ENCODE data around the gene FGL2. TPM values are rescaled to one million over a fixed set of nuclear protein-coding genes. Genes with fewer than 3 reads are reported as not detected.
"Not testable (repeated sequence)": the region's sequence is repeated elsewhere in the genome, so short reads cannot be mapped to it uniquely, and the experiment has no call there.

Gene FGL2
- total RNA-seq, 1 donor from 2014 or later, result not detected

DNA sequence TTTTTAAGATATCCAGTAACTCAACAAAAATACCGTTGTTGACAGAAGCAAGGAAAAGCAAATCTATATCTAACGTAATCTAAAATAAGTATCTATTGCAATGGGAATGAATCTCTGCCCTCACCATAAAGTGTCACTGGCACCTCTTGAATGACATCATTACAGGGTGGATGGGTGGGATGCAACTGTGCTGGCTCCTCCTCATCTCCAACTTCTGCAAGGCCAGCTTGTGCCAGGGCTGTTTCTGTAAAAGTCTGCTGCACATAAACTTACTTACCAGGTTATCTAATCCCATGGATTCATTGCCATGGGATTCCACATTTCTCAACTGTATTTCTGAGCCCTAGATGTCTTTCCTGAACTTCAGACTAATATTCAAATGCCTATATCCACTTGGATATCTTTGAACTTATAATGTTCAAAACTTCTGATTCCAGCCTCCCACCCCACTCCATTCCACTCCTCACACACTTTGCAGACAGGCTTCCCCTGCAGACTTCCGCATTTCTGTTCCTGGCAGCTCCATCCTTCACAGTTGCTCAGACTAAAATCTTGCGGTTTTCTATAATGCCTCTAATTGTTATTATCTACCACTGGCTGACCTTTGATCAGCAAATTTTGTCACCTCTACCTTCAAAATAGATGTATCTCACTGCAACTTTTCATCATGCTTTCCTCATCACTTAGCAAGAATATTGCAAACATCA lies 10.7 kb downstream of the FGL2 start:
- TF ChIP-seq, protein P1, sequence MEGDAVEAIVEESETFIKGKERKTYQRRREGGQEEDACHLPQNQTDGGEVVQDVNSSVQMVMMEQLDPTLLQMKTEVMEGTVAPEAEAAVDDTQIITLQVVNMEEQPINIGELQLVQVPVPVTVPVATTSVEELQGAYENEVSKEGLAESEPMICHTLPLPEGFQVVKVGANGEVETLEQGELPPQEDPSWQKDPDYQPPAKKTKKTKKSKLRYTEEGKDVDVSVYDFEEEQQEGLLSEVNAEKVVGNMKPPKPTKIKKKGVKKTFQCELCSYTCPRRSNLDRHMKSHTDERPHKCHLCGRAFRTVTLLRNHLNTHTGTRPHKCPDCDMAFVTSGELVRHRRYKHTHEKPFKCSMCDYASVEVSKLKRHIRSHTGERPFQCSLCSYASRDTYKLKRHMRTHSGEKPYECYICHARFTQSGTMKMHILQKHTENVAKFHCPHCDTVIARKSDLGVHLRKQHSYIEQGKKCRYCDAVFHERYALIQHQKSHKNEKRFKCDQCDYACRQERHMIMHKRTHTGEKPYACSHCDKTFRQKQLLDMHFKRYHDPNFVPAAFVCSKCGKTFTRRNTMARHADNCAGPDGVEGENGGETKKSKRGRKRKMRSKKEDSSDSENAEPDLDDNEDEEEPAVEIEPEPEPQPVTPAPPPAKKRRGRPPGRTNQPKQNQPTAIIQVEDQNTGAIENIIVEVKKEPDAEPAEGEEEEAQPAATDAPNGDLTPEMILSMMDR (conservative IDR thresholded peaks at IDR 0.05; ENCODE audit: low read depth, low read length), result no peak
- no peak for DNase-seq (ENCODE audit: low read depth)
- H3K4me3 ChIP-seq (ENCODE audit: low read depth, low read length), result no peak overlapping the region

DNA sequence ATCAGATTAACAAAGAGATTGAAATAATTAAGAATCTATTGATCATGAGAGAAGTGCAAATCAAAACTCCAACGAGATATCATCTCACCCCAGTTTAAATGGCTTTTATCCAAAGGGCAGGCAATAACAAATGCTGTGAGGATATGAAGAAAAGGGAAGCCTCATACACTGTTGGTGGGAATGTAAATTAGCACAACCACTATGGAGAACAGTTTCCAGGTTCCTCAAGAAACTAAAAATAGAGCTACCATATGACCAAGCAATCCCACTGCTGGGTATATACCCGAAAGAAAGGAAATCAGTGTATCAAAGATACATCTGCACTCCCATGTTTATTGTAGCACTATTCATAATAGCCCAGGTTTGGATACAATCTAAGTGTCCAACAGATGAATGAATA lies 13.8 kb downstream of the FGL2 start:
- H3K4me3 ChIP-seq (ENCODE audit: low read depth, low read length), result no peak overlapping the region
- TF ChIP-seq, protein P1 (conservative IDR thresholded peaks at IDR 0.05; ENCODE audit: low read depth, low read length), result no peak
- no peak for DNase-seq (ENCODE audit: low read depth)

DNA sequence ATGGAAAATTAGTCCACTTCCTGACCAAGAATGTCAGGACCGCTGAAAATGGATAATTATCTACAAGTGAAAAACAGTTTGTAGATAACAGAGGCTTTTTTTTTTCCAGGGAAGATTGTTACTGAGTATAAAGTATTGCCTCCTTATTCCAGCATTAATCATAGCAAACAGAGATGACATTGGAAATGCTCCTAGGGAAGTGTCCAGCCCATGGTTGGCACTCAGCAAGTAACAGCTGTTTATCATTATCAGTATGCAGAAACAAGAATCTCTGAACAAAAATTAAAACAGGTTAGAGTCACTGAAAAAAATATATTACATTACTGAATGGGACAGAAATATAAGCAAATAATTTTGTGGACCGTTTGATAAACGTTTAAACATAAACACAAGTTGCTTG lies 14.6 kb downstream of the FGL2 start:
- no peak for DNase-seq (ENCODE audit: low read depth)
- no peak overlapping the region for H3K4me3 ChIP-seq (ENCODE audit: low read depth, low read length)
- TF ChIP-seq, protein P1 (conservative IDR thresholded peaks at IDR 0.05; ENCODE audit: low read depth, low read length), result no peak

DNA sequence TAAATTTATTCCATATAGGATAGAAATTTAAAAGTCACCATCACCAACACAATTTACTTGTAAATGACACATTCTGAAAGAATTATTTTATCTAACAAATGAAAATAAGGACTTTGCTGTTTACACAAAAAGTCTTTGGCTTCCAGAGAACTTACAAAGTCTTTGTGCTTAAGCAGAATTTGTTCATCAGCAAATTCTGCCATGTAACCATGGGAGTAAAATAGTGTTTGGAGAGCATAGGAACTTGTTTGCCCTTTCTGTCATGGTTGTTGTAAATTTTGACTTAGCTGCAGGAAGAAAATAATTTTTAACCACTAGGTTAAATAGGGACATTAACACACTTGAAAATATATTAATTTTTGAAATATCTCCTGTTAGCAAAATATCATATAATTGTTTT lies 15.2 kb downstream of the FGL2 start:
- TF ChIP-seq, protein P1 (conservative IDR thresholded peaks at IDR 0.05; ENCODE audit: low read depth, low read length), result no peak

DNA sequence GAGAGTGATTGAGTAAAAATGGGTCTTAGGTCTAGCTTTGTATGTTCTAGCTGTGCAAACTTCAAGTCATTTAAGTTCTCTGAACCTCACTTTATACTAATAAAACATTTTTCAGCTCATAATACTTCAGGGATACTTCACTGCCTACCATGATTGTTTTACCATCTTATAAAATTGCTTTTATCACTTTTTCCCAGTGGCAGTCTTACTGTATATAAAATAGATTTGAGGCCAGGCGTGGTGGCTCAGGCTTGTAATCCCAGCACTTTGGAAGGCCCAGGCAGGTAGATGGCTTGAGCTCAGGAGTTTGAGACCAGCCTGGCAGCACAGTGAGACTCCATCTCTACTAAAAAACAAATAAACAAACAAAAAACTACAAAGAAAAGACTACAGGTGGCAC lies 17.4 kb downstream of the FGL2 start:
- TF ChIP-seq, protein P1 (conservative IDR thresholded peaks at IDR 0.05; ENCODE audit: low read depth, low read length), result no peak
- no peak for DNase-seq (ENCODE audit: low read depth)
- no peak overlapping the region for H3K4me3 ChIP-seq (ENCODE audit: low read depth, low read length)

More for the DNA sequence above, 15.2 kb downstream of the FGL2 start:
- H3K4me3 ChIP-seq (ENCODE audit: low read depth, low read length), result no peak overlapping the region
- no peak for DNase-seq (ENCODE audit: low read depth)

DNA sequence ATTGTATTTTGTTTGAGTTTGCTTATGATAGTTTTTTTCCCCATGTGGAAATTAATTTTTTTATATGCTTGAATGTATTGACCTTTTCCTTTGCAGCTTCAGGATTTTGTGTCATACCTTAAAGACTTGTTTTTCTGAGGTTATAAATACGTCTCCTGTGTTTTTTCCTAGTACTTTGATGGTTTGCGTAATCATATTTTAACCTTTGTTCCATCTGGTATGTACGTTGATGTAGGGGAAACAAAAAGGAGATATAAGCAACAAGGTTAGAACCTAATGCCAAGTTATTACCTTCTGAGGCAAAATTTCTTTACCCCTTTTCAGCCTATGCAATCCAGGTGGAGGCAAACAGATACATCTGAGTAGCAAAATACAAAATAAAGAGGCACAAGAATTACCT lies 17.9 kb downstream of the FGL2 start:
- no peak for DNase-seq (ENCODE audit: low read depth)
- TF ChIP-seq, protein P1 (conservative IDR thresholded peaks at IDR 0.05; ENCODE audit: low read depth, low read length), result no peak

DNA sequence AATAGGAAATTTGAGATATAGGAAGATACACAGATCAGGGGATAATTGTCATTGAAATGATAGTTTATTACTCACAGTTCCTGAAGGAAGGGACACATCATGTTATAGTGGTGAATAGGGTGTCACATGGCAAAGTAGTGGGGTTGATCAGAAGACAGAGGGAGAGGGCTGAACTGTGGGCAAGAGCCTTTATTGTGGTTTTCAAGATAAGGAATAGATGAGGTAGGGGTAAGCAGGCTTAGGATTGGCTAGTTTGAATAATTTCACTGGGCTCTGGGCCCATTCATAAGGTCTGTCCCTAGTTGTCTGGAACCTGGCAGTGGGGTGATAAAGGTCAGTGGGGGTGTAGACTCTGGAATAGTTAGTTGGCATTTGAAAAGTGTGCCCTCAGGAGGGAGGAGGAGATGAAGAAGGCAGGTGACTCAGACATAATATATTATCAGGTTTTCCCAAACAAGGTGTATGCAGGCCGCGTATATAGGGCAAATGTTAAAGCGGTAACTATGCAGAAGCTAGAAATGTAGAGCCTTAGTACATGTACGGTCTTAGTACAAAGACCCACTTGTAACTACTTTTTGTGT lies 18.5 kb downstream of the FGL2 start:
- TF ChIP-seq, protein P1 (conservative IDR thresholded peaks at IDR 0.05; ENCODE audit: low read depth, low read length), result no peak
- H3K4me3 ChIP-seq (ENCODE audit: low read depth, low read length), result no peak overlapping the region
- DNase-seq (ENCODE audit: low read depth), result no peak

More for the DNA sequence above, 17.9 kb downstream of the FGL2 start:
- H3K4me3 ChIP-seq (ENCODE audit: low read depth, low read length), result no peak overlapping the region

DNA sequence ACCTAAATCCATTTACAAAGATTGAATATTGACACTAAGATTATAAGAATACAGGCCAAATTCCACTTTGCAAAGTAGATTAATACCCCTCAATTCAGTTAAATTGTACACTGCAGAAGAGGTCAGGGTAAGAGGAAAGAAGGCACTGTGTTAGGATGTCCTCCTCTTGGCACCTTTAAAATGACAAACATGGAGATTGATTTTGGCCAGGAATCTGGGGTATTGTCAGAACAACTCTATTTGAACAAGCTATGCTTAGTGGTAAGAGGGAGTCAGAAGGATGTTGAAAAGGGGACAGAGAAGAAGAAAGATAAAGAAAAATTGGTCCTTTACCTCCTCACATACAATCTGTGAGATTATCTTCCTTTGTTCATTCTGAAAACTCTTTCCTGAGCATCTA lies 21.6 kb downstream of the FGL2 start:
- DNase-seq (ENCODE audit: low read depth); H3K4me3 ChIP-seq (ENCODE audit: low read depth, low read length): not testable (repeated sequence)

DNA sequence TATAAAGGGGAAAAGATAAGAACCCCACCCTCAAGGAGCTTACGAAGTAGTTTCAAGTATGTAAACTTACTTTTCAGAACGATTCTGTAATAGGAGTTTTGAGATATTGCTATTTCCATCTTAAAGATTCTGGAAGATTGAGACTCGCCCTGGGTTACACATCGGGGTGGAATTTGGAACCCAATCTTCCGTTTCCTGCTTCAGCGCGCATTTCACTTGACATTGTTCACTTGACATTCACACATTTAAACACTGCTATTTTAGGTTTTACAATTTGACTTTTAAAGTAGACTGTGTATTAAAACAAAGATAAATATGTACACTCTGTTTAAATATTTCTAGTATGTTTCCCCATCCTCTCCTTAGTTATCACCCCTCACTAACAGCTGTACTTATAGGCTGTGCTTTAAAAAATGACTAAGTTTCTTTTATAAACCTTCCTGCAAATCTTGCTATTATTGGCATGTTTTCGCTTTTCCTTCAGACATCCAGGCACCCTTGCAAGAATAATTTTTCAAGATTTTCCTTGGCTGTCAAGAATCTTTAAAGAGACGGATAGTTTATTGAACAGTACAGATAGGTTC lies 22.2 kb downstream of the FGL2 start:
- not testable (repeated sequence) for DNase-seq (ENCODE audit: low read depth); H3K4me3 ChIP-seq (ENCODE audit: low read depth, low read length)

DNA sequence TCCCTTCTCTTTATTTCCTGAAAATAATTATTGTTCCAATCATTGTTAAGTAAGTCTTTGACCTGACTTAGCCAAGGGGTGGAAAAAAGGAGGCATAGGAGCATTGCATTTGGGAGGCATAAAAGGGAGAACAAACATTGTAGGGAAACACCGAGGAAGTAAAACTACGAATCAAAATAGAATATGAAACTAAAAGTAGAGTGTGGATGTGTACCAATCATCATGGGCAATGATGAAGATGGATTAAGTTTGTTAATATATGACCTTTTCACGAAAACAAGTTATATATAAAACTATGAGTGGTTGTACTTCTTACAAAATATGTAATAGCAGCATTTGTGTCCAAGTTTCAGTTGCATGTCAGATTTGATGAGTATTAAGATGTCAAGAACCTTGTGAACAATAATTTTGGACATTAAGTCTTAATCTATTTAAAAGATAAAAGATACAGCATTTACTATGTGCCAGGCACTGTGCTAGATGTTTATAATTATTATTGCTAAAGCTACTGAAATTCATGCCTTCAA lies 24.3 kb downstream of the FGL2 start:
- not testable (repeated sequence) for DNase-seq (ENCODE audit: low read depth); H3K4me3 ChIP-seq (ENCODE audit: low read depth, low read length)
